Lower leg skin (tissue), 3 donors: ENCODE data around the gene HDAC4.

Experiments
- CTCF ChIP-seq, 3 donors: fragments of 450-650 bp; IDR thresholded peaks; one replicate each; pipeline ENCODE4 v1.5.1; 2016; ENCODE audit warnings: antibody characterized with exemption in 3 of 3, mild to moderate bottlenecking in 3 of 3, moderate library complexity in 2 of 3
- POLR2A ChIP-seq, 2 donors: fragments of 450-650 bp; IDR thresholded peaks; one replicate each; pipeline ENCODE4 v1.6.1; 2016 to 2017; ENCODE audit warnings: antibody characterized with exemption in 2 of 2, mild to moderate bottlenecking in 1 of 2, moderate library complexity in 1 of 2

- no peak for TF ChIP-seq CTCF (IDR thresholded peaks at IDR 0.05)
- no peak for TF ChIP-seq POLR2A (IDR thresholded peaks at IDR 0.05)
These were observed 263.5 kb downstream of the HDAC4 start for GRCh38 chr2:239137165-239137897.
